ENCODE data around the gene SMOC2.

- TF ChIP-seq CTCF (IDR thresholded peaks at IDR 0.05) = no peak
- TF ChIP-seq POLR2A (IDR thresholded peaks at IDR 0.05) = no peak
Measured at GRCh38 chr6:168518348-168518745, 77.4 kb downstream of the SMOC2 start.
